Upper lobe of left lung (tissue), 4 donors: ENCODE measurements around the gene ARFGAP2.
A peak's percentile ranks its signal among the peaks of the same experiment; 100 is the strongest.

Source experiments
- EP300 ChIP-seq, 4 donors: sonication (generic); formaldehyde crosslinking; IDR thresholded peaks; one replicate each; pipeline ENCODE4 v1.5.1; 2017; ENCODE audit warnings: antibody characterized with exemption in 4 of 4, control low read depth in 2 of 4
- POLR2AphosphoS5 ChIP-seq, 2 donors: sonication (generic); formaldehyde crosslinking; IDR thresholded peaks; one replicate each; pipeline ENCODE4 v1.5.1; 2017; ENCODE audit warnings: antibody characterized with exemption in 2 of 2
- TF ChIP-seq, protein P1 (sequence below), 6 experiments: fragments of 450-650 bp in 4 of 6; fragments of 200-600 bp in 2 of 6; sonication (generic) in 2 of 6; IDR thresholded peaks; one replicate each; pipeline ENCODE4 v1.5.1; 2016 to 2019; ENCODE audit warnings: antibody characterized with exemption in 6 of 6

GRCh38 chr11:47179655-47179991 lies 2.9 kb upstream of the ARFGAP2 start:
- TF ChIP-seq, protein P1, sequence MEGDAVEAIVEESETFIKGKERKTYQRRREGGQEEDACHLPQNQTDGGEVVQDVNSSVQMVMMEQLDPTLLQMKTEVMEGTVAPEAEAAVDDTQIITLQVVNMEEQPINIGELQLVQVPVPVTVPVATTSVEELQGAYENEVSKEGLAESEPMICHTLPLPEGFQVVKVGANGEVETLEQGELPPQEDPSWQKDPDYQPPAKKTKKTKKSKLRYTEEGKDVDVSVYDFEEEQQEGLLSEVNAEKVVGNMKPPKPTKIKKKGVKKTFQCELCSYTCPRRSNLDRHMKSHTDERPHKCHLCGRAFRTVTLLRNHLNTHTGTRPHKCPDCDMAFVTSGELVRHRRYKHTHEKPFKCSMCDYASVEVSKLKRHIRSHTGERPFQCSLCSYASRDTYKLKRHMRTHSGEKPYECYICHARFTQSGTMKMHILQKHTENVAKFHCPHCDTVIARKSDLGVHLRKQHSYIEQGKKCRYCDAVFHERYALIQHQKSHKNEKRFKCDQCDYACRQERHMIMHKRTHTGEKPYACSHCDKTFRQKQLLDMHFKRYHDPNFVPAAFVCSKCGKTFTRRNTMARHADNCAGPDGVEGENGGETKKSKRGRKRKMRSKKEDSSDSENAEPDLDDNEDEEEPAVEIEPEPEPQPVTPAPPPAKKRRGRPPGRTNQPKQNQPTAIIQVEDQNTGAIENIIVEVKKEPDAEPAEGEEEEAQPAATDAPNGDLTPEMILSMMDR (IDR thresholded peaks at IDR 0.05): peak; percentile 16 to 48 (median 34)
- no peak for TF ChIP-seq EP300 (IDR thresholded peaks at IDR 0.05)
- TF ChIP-seq POLR2AphosphoS5 (IDR thresholded peaks at IDR 0.05): no peak
